SU-DHL-6 (cell line): ENCODE data around the gene FBN3.

Source experiments
- H2AFZ ChIP-seq: fragments of 200-600 bp; sonication (generic); 2 replicates; pipeline ENCODE4 v1.6.1; 2014; ENCODE audit warnings: low read depth, mild to moderate bottlenecking, moderate library complexity, mixed read lengths, antibody characterized with exemption, low read length; ENCODE audit not compliant: severe bottlenecking
- H3F3A ChIP-seq: fragments of 200-600 bp; shearing (Covaris generic); 2 replicates; pipeline ENCODE4 v1.6.0; 2016; ENCODE audit warnings: antibody characterized with exemption, mild to moderate bottlenecking; ENCODE audit not compliant: insufficient read depth
- H3K27ac ChIP-seq: fragments of 200-600 bp; sonication (generic); 2 replicates; pipeline ENCODE4 v1.5.1; 2016; ENCODE audit warnings: low read depth, mild to moderate bottlenecking, low read length, moderate library complexity, mixed read lengths
- H3K27me3 ChIP-seq: fragments of 200-600 bp; sonication (generic), shearing (Covaris generic); 2 replicates; pipeline ENCODE4 v1.6.0; 2014; ENCODE audit warnings: mild to moderate bottlenecking, low read length
- H3K36me3 ChIP-seq: fragments of 200-600 bp; sonication (generic); 2 replicates; pipeline ENCODE4 v1.6.1; 2014; ENCODE audit warnings: mild to moderate bottlenecking, low read length, mixed read lengths
- H3K4me2 ChIP-seq: fragments of 300-600, 200-600 bp; shearing (Covaris generic), sonication (generic); 2 replicates; pipeline ENCODE4 v1.6.0; 2014; ENCODE audit warnings: low read length, low read depth, mild to moderate bottlenecking; ENCODE audit not compliant: poor library complexity, severe bottlenecking
- H3K4me3 ChIP-seq: fragments of 200-600 bp; sonication (generic); 2 replicates; pipeline ENCODE4 v1.5.1; 2014; ENCODE audit warnings: antibody characterized with exemption, low read length, mild to moderate bottlenecking, mixed read lengths; ENCODE audit not compliant: insufficient read depth, poor library complexity, severe bottlenecking
- H3K79me2 ChIP-seq: fragments of 200-600 bp; sonication (generic); 2 replicates; pipeline ENCODE4 v1.6.1; 2014; ENCODE audit warnings: mild to moderate bottlenecking, low read length, moderate library complexity; ENCODE audit not compliant: insufficient read depth
- H3K9ac ChIP-seq: fragments of 200-600 bp; sonication (generic); 2 replicates; pipeline ENCODE4 v1.7.0; 2014; ENCODE audit warnings: mild to moderate bottlenecking, low read length
- H3K9me2 ChIP-seq: fragments of 200-600 bp; sonication (generic); replicated peaks from 2 replicates; pipeline ENCODE4 v1.6.1; 2014; ENCODE audit warnings: low read length; ENCODE audit not compliant: insufficient read depth
- H3K9me3 ChIP-seq: fragments of 200-600 bp; sonication (generic); 2 replicates; pipeline ENCODE4 v1.6.1; 2014; ENCODE audit warnings: low read length, mixed read lengths; ENCODE audit not compliant: insufficient read depth
- H4K20me1 ChIP-seq: fragments of 200-600 bp; sonication (generic); 2 replicates; pipeline ENCODE4 v1.6.1; 2014; ENCODE audit warnings: low read depth, mild to moderate bottlenecking, antibody characterized with exemption, low read length, moderate library complexity, mixed read lengths
- CTCF ChIP-seq: fragments of 200-600 bp; sonication (generic); IDR thresholded peaks from one replicate; pipeline ENCODE4 v1.5.1; 2017; ENCODE audit warnings: antibody characterized with exemption, mild to moderate bottlenecking, low read length, moderate library complexity; ENCODE audit not compliant: insufficient read depth, poor library complexity, severe bottlenecking
- EZH2phosphoT487 ChIP-seq: fragments of 200-600 bp; sonication (generic), shearing (Covaris generic); conservative IDR thresholded peaks from 2 replicates; pipeline ENCODE4 v1.6.1; 2018; ENCODE audit warnings: mild to moderate bottlenecking, antibody characterized with exemption, low read length, moderate library complexity, mixed read lengths

The FBN3 gene

GRCh38 chr19:8132858-8133458 lies 16.4 kb downstream of the FBN3 start:
- H3K9ac ChIP-seq: no peak overlapping the region
- no peaks in the 10 kb centered on the region for H3K36me3 ChIP-seq
- H3K4me3 ChIP-seq: no peak overlapping the region
- TF ChIP-seq CTCF (no peak), EZH2phosphoT487 (no peak)
- no peak overlapping the region for H2AFZ ChIP-seq
- no peaks in the 10 kb centered on the region for H3F3A ChIP-seq
- no peaks in the 10 kb centered on the region for H3K9me2 ChIP-seq
- 0 out of 2 replicates have a peak, but pooled peaks cover 3% of the 10 kb centered on the region for H3K27me3 ChIP-seq
- no peaks in the 10 kb centered on the region for H4K20me1 ChIP-seq
- H3K79me2 ChIP-seq: no peaks in the 10 kb centered on the region
- no peaks in the 10 kb centered on the region for H3K9me3 ChIP-seq
- H3K27ac ChIP-seq: no peak overlapping the region
- no peak overlapping the region for H3K4me2 ChIP-seq

- H4K20me1 ChIP-seq: no peaks in the 10 kb centered on the region
- H3K4me3 ChIP-seq: no peak overlapping the region
- H3K9ac ChIP-seq: no peak overlapping the region
- H3K4me2 ChIP-seq: no peak overlapping the region
- H3K36me3 ChIP-seq: no peaks in the 10 kb centered on the region
- H3K79me2 ChIP-seq: no peaks in the 10 kb centered on the region
- no peaks in the 10 kb centered on the region for H3K9me3 ChIP-seq
- TF ChIP-seq EZH2phosphoT487: no peak
- no peak for TF ChIP-seq CTCF
- no peak overlapping the region for H3K27ac ChIP-seq
- H3K9me2 ChIP-seq: no peaks in the 10 kb centered on the region
- H2AFZ ChIP-seq: no peak overlapping the region
- no peaks in the 10 kb centered on the region for H3F3A ChIP-seq
- 0 out of 2 replicates have a peak, but pooled peaks cover 3% of the 10 kb centered on the region for H3K27me3 ChIP-seq
Observed at GRCh38 chr19:8131517-8131916, 17.9 kb downstream of the FBN3 start.

GRCh38 chr19:8129061-8129618 lies 20.3 kb downstream of the FBN3 start:
- H2AFZ ChIP-seq: no peak overlapping the region
- no peak for TF ChIP-seq CTCF
- no peak for TF ChIP-seq EZH2phosphoT487
- no peak overlapping the region for H3K27ac ChIP-seq
- no peak overlapping the region for H3K4me3 ChIP-seq
- H3F3A ChIP-seq: no peaks in the 10 kb centered on the region
- H3K36me3 ChIP-seq: no peaks in the 10 kb centered on the region
- no peaks in the 10 kb centered on the region for H4K20me1 ChIP-seq
- 0 out of 2 replicates have a peak, but pooled peaks cover 3% of the 10 kb centered on the region for H3K27me3 ChIP-seq
- H3K4me2 ChIP-seq: no peak overlapping the region
- no peaks in the 10 kb centered on the region for H3K9me2 ChIP-seq
- H3K79me2 ChIP-seq: no peaks in the 10 kb centered on the region
- no peak overlapping the region for H3K9ac ChIP-seq
- H3K9me3 ChIP-seq: no peaks in the 10 kb centered on the region
